ENCODE measurements around the gene LPO. TPM values are rescaled to one million over a fixed set of nuclear protein-coding genes. Genes with fewer than 3 reads are reported as not detected.
A peak's percentile ranks its signal among the peaks of the same experiment; 100 is the strongest.

Gene LPO
- total RNA-seq, 2 experiments from 2014 or later, result not detected

DNA sequence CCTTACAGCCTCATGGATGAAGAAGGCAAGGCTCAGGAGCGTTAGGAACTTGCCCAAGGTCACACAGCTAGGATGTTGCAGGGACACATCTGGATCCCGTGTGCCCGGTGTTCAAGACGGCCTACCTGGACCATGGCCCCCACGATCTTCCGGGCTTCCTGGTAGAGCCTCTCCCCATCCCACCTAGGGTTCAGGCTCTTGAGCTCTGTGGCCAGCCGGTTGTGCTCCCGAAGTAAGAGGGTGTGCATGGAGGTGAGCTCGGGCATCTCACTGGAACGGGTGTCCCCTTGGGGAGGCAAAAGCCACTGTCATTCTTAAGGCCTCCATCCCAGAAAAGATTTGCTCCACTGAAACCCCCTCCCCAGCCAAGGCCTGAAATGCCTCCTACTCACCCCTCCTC is 37.0 kb downstream of the LPO start:
- Mint-ChIP-seq H3K4me3 (no peak overlapping the region), H3K36me3 (ENCODE audit: low read depth) (no peaks in the 10 kb centered on the region), H3K27ac (no peak overlapping the region), H3K9me3 (no peaks in the 10 kb centered on the region), H3K27me3 (ENCODE audit: low read depth) (peaks cover 22% of the 10 kb centered on the region), H3K4me1 (ENCODE audit: low read depth) (peaks cover 4% of the 10 kb centered on the region)
- intact Hi-C loops (cut with micrococcal nuclease), result no loop called here
- CTCF ChIA-PET, result interaction anchor here (0.6 to 2.0 kb wide), 3 partner anchors 25 to 302 kb away, joined by 3 to 6 read pairs (median 6); no protein-coding TSS in a partner anchor
- DNase-seq, result no peak

DNA sequence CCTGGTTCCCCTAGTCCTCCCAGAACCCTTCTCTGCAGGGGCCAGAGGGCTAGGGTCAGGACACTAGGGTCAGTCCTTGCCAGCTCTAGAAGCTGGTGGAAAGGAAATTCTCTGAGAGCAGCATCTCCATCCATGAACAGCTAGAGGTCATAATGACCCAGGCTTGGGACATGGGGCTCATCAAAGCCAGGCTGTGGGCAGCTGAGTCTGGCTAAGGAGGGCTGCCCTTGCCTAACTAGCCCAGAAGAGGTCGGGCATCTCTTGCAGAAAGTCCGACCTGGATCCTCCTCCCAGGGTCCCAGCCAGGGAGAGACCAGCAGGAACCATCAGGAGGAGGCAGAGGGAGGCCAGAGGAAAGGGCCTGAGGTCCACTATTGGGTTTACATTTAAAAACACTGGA is 38.0 kb downstream of the LPO start:
- Mint-ChIP-seq H3K9me3 (no peaks in the 10 kb centered on the region), H3K36me3 (ENCODE audit: low read depth) (no peaks in the 10 kb centered on the region), H3K4me1 (ENCODE audit: low read depth) (peaks cover 4% of the 10 kb centered on the region), H3K27me3 (ENCODE audit: low read depth) (peaks cover 22% of the 10 kb centered on the region), H3K27ac (no peak overlapping the region), H3K4me3 (no peak overlapping the region)
- intact Hi-C loops (cut with micrococcal nuclease), result loop anchor here (2.0 kb wide), 1 partner anchor 68 kb away; no protein-coding TSS in a partner anchor
- CTCF ChIA-PET, result interaction anchor here (1.6 to 2.0 kb wide), 2 partner anchors 26 to 40 kb away, joined by 6 read pairs; no protein-coding TSS in a partner anchor
- no peak for DNase-seq

DNA sequence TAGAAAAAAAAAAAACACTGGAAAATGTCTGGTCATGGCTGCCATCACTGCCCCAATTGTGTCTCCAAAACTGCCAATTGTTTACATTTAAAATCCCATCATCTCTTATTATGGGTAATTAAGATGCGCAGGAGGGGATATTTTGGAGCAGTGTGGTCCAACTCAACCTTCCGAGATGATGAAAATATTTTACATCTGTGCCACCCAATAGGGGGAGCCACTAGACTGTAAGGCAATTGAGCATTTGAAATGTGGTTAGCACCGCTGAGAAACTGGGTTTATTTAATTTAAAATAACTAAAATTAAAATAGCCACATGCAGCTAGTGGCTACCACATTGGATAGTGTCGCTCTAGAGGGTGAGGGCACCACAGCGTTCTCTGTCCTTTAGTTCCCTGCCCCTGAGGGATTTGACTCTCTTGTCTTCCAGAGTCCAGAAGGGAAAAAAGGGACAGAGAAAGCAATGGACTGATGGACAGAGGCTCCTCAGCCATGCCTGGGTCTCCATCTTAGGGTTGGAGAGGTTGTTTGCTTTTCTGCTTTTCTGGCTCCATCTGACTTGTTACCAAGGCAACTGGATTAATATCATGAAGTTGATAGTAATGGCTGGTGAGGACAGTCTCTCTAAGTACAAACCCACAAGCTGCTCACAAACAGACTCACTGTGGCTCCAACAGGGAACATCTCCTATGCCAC is 38.9 kb downstream of the LPO start:
- CTCF ChIA-PET, result interaction anchor here (1.1 kb wide), 1 partner anchor 211 kb away, joined by 5 read pairs; the partner anchor contains the start of gene HSF5
- Mint-ChIP-seq H3K4me1 (ENCODE audit: low read depth) (peaks cover 4% of the 10 kb centered on the region), H3K36me3 (ENCODE audit: low read depth) (no peaks in the 10 kb centered on the region), H3K4me3 (no peak overlapping the region), H3K9me3 (no peaks in the 10 kb centered on the region), H3K27me3 (ENCODE audit: low read depth) (peaks cover 22% of the 10 kb centered on the region), H3K27ac (no peak overlapping the region)
- intact Hi-C loops (cut with micrococcal nuclease), result loop anchor here (1.0 to 2.0 kb wide), 2 partner anchors 68 to 170 kb away; no protein-coding TSS in a partner anchor
- DNase-seq, result peak; percentile 35

DNA sequence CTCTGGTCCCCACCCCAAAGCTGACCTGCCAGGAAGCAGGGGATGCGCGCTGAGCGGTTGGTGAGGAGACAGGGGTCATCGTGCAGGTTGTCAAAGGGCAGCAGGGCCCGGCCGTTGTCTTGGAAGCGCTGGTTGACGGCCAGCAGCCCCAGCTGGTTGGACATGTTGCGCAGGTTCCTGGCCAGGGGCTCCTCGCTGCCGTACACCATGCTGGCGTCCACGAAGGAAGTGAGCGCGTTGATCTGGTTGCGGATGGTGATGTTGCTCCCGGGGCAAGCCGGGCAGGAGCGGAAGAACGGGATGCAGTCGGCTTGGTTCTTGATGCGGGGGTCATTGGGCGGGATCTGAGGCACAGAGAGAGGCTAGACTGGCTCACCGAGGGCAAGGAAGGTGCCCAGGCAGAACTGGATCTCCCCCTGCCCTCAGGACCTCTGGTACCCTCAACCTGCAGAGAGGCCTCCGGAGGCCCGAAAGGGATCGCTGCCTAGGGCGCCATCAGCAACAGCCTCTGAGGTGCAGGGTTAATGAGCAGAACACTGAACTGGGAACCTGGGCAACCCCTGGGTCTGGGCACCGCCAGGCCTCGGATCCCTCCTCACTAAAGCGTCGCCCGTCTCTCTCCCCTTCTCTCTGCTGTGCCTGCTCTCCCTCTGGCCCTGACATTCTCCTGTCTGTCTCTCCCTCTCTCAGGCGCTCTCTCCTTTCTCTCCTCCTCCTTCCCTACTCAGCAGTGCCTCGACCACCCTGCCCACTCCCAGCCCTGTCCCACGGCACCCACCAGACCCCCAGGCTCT is 39.6 kb downstream of the LPO start:
- Mint-ChIP-seq H3K36me3 (ENCODE audit: low read depth) (no peaks in the 10 kb centered on the region), H3K27ac (no peak overlapping the region), H3K9me3 (no peaks in the 10 kb centered on the region), H3K4me1 (ENCODE audit: low read depth) (peaks cover 4% of the 10 kb centered on the region), H3K27me3 (ENCODE audit: low read depth) (peaks cover 22% of the 10 kb centered on the region), H3K4me3 (no peak overlapping the region)
- DNase-seq, result no peak
- CTCF ChIA-PET, result interaction anchor here (1.1 kb wide), 1 partner anchor 210 kb away, joined by 5 read pairs; the partner anchor contains the start of gene HSF5
- intact Hi-C loops (cut with micrococcal nuclease), result loop anchor here (1.0 to 2.0 kb wide), 2 partner anchors 67 to 169 kb away; no protein-coding TSS in a partner anchor

DNA sequence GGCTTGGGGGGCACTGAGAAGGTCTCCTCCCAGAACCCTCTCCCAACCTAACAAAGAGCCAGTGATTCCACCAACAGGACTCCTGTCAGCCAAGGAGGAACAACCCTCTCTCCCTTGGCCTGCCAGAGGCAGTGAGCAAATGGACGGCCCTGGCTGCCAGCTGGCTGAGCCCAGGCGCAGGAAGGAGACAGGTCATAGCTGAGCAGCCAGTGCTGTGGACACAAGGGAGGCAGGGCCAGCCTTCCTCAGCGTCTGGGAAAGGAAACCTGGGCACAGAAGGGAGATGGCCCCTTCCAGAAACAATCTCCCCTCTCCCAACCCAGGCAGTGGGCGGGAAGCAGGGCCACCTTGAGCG is 40.3 kb downstream of the LPO start:
- H3K9me3 Mint-ChIP-seq, result no peaks in the 10 kb centered on the region
- no peak for DNase-seq
- H3K27me3 Mint-ChIP-seq (ENCODE audit: low read depth), result peaks cover 22% of the 10 kb centered on the region
- intact Hi-C loops (cut with micrococcal nuclease), result no loop called here
- CTCF ChIA-PET, result no interaction called here
- no peak overlapping the region for H3K4me3 Mint-ChIP-seq
- no peaks in the 10 kb centered on the region for H3K36me3 Mint-ChIP-seq (ENCODE audit: low read depth)
- H3K27ac Mint-ChIP-seq, result no peak overlapping the region
- peaks cover 4% of the 10 kb centered on the region for H3K4me1 Mint-ChIP-seq (ENCODE audit: low read depth)

DNA sequence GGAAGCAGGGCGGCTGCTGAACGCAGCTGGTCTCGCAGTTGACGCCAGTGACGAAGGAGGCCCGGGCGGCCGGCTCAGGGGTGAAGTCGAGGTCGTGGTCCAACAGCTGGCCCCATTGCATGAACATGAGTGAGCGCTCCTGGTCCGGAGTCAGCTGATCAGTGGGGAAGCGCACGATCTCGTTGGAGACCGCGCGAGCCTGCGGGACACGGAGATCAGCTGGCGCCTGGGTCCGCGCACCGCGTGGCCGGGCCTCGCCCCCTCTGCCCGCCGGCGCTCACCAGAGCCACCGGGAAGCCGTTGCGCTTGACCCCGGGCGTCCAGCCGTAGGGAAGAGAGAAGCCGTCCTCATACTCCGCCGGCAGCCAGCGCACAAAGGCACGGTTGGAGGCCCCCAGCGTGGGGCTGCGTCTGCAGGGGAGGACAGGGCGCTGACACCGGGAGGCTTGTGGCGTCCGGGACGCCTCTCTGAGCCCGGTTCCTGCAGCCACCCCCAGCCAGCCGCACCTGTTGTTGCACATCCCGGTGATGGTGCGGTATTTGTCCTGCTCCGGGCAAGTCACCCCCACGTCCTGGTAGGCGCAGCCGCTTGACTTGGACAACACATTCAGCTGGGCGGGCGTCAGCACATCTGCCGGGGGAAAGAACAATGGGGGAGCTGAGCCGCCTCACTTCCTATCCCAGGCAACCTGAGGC is 40.8 kb downstream of the LPO start:
- intact Hi-C loops (cut with micrococcal nuclease), result no loop called here
- H3K4me1 Mint-ChIP-seq (ENCODE audit: low read depth), result peaks cover 4% of the 10 kb centered on the region
- H3K9me3 Mint-ChIP-seq, result no peaks in the 10 kb centered on the region
- CTCF ChIA-PET, result no interaction called here
- no peak for DNase-seq
- no peaks in the 10 kb centered on the region for H3K36me3 Mint-ChIP-seq (ENCODE audit: low read depth)
- H3K27ac Mint-ChIP-seq, result no peak overlapping the region
- H3K27me3 Mint-ChIP-seq (ENCODE audit: low read depth), result peaks cover 22% of the 10 kb centered on the region
- H3K4me3 Mint-ChIP-seq, result no peak overlapping the region

DNA sequence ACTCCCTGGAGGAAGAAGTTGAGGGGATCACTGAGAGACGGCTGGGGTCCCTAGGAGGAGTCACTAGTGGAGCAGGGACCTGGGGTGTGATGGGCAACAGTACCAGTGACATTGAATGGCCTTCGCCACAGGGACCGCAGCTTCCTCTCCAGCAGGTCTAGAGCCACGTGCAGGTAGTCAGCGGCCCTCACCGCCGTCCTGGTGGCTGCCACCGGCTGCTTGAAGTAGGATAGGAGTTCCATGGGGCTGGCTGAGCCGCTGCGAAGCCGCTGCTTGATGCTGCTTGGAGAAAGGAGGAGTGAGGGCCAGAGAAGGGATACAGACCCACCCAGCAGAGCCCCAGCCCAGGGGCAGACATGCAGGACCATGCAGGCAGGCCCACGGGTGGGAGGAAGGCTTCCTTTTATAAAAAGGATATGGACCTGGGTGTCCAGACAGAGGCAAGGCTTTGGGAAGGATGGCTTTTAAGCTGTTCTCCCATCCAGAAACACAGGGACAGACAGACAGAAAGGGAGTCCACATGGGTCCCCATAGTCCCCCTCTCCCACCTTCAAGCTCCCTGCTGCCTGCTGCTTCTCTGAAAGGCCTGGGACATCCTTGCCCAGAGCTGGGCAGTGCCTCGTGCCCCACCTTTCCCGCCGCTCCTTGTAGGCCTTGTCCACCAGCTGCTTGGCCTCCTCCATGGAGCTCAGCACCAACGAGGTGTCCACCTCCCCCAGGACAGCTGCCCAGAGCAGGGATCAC is 41.5 kb downstream of the LPO start:
- Mint-ChIP-seq H3K27me3 (ENCODE audit: low read depth) (peaks cover 25% of the 10 kb centered on the region), H3K9me3 (no peaks in the 10 kb centered on the region), H3K4me3 (no peak overlapping the region), H3K4me1 (ENCODE audit: low read depth) (peaks cover 4% of the 10 kb centered on the region), H3K27ac (no peak overlapping the region), H3K36me3 (ENCODE audit: low read depth) (no peaks in the 10 kb centered on the region)
- CTCF ChIA-PET, result interaction anchor here (1.3 kb wide), 1 partner anchor 30 kb away, joined by 3 read pairs; no protein-coding TSS in a partner anchor
- DNase-seq, result no peak
- intact Hi-C loops (cut with micrococcal nuclease), result no loop called here

DNA sequence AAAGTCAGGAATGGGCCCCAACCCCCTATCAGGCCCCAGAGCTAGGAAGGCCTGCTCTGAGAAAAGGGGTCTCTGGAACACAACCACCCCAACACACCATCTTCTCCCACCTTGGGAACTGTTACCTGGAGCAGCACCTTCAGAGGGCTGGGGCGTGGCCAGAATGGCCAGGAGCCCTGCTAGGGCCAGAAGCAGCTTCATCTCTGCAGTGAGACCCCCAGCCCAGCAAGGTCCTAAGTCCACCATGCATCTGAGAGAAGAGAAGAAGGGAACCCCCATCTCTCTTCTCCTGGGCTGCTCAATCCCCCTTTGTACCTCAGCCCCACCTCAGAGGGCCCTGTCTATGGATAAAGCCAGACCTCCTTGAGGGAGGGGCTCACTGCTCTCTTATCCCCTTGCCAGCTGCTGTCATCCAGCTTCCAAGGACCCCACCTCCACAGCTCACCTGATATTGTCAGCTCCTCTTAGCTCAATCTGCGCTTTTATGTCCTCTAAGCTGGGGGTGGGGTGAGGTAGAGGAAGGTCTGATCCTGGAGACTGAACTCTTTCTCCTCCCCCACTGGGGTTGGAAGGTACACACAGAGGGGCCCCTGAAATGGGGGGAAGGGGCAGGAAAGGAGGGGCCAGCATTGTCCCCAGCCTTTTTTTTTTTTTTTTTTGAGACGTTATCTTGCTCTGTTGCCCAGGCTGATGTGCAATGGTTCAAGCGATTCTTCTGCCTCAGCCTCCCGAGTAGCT is 42.3 kb downstream of the LPO start, which contains the start of gene MPO:
MPO (minus strand) TSS at position 456 of the 738 bp plus-strand sequence; CDS start at position 279, 177 bp downstream.
- Mint-ChIP-seq H3K9me3 (no peaks in the 10 kb centered on the region), H3K4me3 (no peak within 1 kb of the TSS), H3K36me3 (ENCODE audit: low read depth) (no peaks in the 10 kb centered on the region), H3K27me3 (ENCODE audit: low read depth) (peaks cover 25% of the 10 kb centered on the region), H3K27ac (no peak within 1 kb of the TSS), H3K4me1 (ENCODE audit: low read depth) (peaks cover 4% of the 10 kb centered on the region)
- intact Hi-C loops (cut with micrococcal nuclease), result no loop called here
- CTCF ChIA-PET, result interaction anchor here (1.3 kb wide), 1 partner anchor 31 kb away, joined by 3 read pairs; no protein-coding TSS in a partner anchor
- no peak for DNase-seq

DNA sequence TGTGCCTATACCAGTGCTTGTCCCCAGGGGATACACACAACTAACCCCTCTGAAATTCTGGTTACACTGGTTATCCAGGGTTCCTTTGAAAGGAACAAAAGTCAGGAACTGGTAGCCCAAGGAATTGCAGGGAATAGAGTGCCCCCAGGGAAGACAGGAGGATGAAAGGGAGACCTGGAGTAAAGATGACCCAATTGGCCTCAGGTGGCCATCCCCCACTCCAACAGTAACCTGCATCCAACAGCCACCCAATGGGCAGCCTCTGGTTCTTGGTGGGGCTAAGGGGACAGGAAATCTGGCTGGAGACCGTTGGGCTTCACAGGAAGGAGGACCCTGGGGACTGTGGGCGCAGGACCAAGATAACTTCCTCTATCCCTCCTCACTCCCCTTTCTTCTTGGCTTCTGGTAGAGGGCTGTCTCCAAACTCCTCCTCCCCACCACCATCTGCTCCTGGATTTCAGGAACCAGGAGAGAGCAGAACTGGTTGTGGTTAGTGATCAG is 43.2 kb downstream of the LPO start:
- CTCF ChIA-PET, result interaction anchor here (0.6 to 0.8 kb wide), 2 partner anchors 23 to 138 kb away, joined by 3 read pairs; no protein-coding TSS in a partner anchor
- H3K27me3 Mint-ChIP-seq (ENCODE audit: low read depth), result peaks cover 23% of the 10 kb centered on the region
- H3K27ac Mint-ChIP-seq, result no peak overlapping the region

DNA sequence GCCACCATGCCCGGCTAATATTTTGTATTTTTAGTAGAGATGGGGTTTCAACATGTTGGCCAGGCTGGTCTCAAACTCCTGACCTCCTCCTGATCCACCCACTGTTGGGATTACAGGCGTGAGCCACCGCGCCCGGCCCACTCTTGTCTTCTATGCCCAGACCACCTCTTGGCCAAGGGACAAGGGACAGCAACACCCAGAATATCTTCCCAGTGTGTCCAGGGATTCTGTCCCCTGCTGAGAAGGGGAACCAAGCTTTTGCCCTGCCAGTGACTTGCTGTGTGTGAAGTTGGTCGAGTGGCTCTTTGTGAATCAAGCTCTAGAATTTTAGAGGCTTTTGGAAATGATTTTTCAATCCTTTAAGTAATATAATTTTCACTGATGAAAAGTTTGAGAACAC is 44.1 kb downstream of the LPO start:
- peaks cover 4% of the 10 kb centered on the region for H3K4me1 Mint-ChIP-seq (ENCODE audit: low read depth)
- no peaks in the 10 kb centered on the region for H3K9me3 Mint-ChIP-seq
- no peak for DNase-seq
- no peak overlapping the region for H3K4me3 Mint-ChIP-seq
- peaks cover 24% of the 10 kb centered on the region for H3K27me3 Mint-ChIP-seq (ENCODE audit: low read depth)
- H3K36me3 Mint-ChIP-seq (ENCODE audit: low read depth), result no peaks in the 10 kb centered on the region
- no peak overlapping the region for H3K27ac Mint-ChIP-seq
- CTCF ChIA-PET, result interaction anchor here (0.8 to 1.1 kb wide), 2 partner anchors 22 to 113 kb away, joined by 3 read pairs; no protein-coding TSS in a partner anchor
- intact Hi-C loops (cut with micrococcal nuclease), result no loop called here

More for the DNA sequence above, 43.2 kb downstream of the LPO start:
- H3K4me3 Mint-ChIP-seq, result no peak overlapping the region
- H3K9me3 Mint-ChIP-seq, result no peaks in the 10 kb centered on the region
- DNase-seq, result no peak
- H3K36me3 Mint-ChIP-seq (ENCODE audit: low read depth), result no peaks in the 10 kb centered on the region
- H3K4me1 Mint-ChIP-seq (ENCODE audit: low read depth), result peaks cover 4% of the 10 kb centered on the region
- intact Hi-C loops (cut with micrococcal nuclease), result no loop called here

Measured in activated naive CD4-positive, alpha-beta T cell treated with anti-CD3 and anti-CD28 coated beads for 36 hours (primary cell).